GM18517 (cell line): Measurements from ENCODE around the gene STAP2.

Experiments used
- ATAC-seq: cut with Tn5 transposase; IDR thresholded peaks from one replicate; pipeline ENCODE4 v1.9.1; 2021; ENCODE audit warnings: mild to moderate bottlenecking, moderate library complexity; ENCODE audit not compliant: unreplicated experiment

STAP2 gene

DNA sequence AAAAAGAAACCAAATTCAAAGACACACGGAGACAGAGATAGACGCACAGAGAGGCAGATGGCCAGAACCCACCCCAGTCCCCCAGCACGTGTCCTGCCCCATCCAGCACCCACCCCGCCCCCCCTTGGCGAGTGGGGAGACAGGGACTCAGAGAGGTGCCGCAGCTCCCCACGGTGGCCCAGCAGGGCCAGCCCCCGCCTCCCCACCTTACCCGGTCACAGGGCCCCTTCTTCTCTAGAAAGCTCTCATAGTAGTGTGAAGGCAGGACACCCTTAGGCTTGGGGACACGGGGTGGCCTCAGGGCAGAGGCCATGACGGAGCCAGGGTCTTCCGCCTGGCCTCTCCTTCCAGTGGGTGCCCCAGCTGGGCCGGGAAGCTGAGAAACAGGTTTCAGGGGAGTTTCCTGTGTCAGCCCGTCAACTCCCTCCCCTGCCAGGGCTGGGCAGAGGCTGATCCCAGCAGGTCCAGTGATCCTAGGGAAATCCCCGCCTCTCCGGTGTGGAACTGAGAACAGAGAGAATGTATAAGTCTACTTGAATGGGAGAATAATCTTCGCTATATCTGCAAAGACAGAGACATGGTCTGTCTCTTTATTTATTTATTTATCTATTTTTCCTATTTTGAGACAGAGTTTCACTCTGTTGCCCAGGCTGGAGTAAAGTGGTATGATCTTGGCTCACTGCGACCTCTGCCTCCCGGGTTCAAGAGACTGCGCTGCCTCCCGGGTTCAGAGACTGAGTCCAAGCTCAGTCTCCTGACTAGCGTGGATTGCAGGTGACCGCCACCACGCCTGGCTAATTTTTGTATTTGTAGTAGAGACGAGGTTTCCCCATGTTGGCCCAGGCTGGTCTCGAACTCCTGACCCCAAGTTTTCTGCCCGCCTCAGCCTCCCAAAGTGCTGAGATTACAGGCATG is at the start of gene STAP2:
STAP2 (minus strand) TSS at position 387 of the 915 bp plus-strand sequence; CDS start at position 313, 74 bp downstream.
- ATAC-seq, result no peak

GRCh38 chr19:4386041-4386782 is 47.6 kb upstream of the STAP2 start:
- no peak for ATAC-seq

DNA sequence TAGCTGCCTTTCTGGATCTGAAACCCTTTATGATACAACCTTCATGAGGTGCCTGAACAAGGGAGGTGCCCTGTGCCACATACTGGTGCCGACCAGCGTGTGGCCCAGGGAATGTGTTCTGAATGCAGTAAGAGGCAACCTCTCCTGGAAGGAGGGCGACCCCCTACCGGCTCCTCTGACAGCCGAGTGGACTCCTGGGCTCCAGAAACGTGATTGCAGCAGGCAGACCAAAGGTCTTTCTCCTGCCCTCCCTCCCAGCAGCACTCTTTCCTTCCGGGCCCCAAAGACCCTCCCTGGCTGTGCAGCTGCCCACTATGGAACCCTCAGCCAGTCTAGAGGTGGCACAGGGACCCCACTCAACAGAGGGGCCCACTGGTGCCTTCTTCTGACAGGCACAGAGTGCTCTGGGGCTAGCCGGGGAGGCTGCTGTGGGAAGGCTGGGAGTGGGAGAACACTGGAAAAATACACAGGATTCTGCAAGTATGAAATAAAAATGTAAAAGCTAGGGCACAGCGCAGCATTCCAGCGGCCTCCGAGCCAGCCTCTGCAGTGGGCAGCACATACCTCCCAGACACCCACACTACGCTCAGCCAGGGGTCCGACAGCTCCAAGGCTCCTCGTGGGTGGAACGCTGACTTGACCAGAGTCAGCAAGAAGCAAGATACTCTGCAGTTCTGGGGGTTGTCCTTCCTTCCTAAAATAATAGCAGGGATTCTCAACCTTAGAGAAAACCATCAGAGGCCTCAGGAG is 46.8 kb upstream of the STAP2 start:
- no peak for ATAC-seq

- ATAC-seq, result no peak
Measured at GRCh38 chr19:4380254-4380727, 41.7 kb upstream of the STAP2 start.

DNA sequence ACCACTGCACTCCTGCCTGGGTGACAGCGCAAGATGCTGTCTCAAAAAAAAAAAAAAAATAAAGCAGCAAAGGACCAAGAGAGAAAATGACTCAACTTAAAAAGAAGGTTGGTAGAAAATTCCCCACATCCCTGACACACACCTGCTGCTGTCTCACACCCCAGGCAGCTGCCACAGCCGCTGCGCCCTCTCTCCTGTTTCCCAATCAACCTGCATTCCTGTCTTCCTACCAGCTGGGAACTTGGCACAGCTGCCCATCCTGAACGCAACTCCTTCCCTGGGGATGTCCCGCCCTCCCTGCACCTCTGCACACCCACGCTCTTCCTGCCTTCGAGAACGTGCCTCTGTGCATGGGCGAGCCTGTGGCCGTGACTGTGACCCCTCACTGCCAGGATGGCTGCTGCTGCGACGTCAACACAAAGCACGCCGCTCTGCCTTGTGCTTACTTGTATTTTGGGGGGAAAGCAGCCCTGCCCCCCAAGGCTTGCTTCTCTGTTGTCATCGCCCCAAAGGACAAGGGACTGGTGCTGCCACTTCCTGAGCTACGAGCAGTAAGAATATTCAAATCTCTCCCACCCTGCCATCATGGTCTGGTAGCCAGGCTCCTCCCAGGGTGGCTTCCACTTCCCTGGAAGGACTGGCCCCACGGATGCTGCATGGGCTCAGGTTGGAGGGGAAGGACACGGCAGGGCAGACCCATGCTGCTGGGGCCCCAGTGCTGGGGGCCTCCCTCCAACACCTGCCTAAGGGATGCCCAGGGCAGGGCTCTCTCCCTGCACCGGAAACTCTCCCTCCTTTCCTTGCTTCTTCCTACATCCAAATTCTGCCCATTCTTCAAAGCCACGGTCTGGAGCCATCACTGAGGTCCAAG is 41.0 kb upstream of the STAP2 start:
- no peak for ATAC-seq

- ATAC-seq, result no peak
Measured at GRCh38 chr19:4378886-4379285, 40.3 kb upstream of the STAP2 start.

DNA sequence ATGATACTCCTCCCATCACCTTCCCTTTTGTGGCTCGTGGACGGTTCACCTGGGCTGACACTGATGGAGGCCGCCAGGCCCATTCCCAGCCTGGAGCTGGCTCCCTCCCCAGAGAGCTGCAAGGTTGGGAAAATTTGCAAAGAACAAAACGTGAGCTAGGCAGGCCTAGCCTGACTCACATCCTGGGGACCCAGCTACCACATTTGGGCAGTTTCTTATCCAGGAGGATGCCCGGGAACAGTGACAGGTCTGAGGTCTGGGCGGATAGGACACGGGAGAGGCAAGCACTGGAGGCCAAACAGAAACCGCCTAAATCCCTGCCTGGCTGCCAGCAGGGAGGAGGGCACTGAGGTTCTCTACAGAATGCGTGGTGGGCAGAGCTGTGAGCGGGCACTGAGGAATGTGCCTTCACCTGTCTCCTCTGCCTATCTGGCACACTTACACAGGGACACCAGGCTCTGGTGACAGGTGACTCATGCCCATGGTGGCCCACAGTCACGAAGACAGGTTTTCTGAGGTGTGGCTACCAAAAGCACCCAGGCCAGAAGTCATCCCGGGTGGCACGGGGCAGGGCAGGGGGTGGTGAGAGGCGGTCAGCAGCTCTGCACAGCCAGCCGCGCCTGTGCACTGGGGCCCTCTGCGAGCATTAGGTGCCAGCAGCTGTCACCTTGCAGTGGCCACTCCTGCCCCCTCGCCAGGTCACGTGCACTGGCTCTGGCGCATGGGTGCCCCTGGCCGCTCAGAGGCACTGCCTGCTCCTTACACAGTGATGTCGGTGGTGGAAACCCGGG is 38.6 kb upstream of the STAP2 start:
- no peak for ATAC-seq

GRCh38 chr19:4376671-4376990 is 38.0 kb upstream of the STAP2 start:
- ATAC-seq, result no peak

- ATAC-seq, result no peak
Measured at GRCh38 chr19:4376028-4376670, 37.5 kb upstream of the STAP2 start.

GRCh38 chr19:4375164-4376027 is 36.8 kb upstream of the STAP2 start:
- ATAC-seq, result no peak

DNA sequence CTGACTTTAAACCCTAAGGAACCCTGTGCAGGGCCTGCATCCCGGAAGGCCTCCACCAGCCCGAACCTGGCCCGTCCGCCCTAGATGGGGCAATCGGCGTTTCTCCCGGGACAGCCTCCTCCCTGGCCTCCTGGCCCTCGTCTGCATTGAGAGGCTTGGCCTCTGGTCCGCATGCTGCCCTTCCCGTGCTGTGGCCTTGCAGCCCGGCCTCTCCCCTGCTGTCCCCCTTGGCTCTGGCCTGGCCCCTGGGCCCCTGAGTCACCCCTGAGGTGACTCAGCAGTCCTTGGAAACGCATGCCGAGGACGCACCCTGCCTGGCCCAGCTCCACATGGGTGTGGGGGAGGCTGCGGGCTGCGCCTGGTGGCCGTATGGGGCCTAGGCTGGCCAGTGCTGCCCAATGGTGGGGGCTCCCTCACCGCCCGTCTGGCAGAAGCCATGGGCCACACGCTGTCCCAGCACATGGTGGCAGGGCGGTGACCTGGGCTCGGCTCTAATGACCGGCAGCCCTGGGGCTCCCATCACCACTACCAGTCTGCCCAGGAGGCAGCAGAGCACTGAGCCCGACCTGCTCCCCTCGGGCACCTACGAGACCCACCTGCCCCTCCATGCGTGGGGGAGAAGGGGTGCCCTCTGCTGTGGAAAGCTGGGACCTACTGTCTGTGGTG is 36.0 kb upstream of the STAP2 start:
- ATAC-seq, result no peak

DNA sequence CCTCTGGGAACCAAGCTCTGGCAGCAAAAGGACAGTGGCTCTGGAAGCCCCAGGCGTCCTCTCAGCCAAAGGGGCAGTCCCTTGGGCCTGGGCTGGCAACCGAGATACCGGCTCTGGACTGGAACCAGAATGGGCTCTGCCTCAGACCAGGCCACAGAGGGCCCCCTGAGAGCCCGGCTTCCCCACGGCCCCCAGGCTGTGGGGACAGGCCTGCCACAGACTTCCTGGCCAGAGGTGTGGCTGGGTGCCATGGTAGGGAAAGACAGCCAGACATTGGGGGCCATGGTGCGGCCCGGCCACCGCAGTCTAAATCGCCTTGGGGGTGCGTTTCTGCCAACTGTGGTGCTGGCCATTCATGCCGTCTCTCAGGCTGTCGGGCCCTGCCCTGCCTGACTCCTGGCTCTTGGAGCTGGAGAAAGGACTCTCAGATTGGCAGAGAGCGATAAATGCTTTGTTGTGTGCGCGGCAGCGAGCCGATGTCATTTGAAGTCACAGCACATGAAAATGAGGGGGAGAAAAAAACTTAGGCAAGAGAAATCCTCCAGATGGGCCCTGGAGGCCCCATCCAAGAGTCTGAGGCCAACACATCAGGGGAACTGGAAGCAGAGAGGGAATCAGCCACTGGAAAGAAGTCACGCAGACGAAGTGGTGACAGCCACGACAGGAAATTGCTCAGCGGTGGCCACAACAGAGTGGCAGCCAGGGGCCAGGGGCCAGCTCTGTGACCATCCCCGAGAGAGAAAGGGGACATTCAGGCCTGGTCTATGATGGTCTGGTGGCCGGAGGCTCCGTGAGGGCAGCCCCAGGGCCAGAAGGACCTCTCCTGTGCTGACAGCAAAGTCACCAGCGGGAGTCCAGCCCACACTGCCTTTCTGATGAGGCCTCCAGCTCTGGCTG is 35.2 kb upstream of the STAP2 start:
- no peak for ATAC-seq

- no peak for ATAC-seq
Measured at GRCh38 chr19:4373013-4373367, 34.4 kb upstream of the STAP2 start.

GRCh38 chr19:4372165-4373012 is 33.8 kb upstream of the STAP2 start:
- no peak for ATAC-seq

- ATAC-seq, result no peak
Measured at GRCh38 chr19:4371247-4372164, 32.9 kb upstream of the STAP2 start.
